HG02870 (cell line): Measurements from ENCODE around the gene STAM2.
"Not testable (repeated sequence)": the region's sequence is repeated elsewhere in the genome, so short reads cannot be mapped to it uniquely, and the experiment has no call there.

Experiments used
- ATAC-seq: cut with Tn5 transposase; IDR thresholded peaks from one replicate; pipeline ENCODE4 v1.9.1; 2021; ENCODE audit warnings: mild to moderate bottlenecking, moderate library complexity; ENCODE audit not compliant: unreplicated experiment

Gene STAM2

GRCh38 chr2:152115952-152116351 lies 59.6 kb downstream of the STAM2 start:
- no peak for ATAC-seq

DNA sequence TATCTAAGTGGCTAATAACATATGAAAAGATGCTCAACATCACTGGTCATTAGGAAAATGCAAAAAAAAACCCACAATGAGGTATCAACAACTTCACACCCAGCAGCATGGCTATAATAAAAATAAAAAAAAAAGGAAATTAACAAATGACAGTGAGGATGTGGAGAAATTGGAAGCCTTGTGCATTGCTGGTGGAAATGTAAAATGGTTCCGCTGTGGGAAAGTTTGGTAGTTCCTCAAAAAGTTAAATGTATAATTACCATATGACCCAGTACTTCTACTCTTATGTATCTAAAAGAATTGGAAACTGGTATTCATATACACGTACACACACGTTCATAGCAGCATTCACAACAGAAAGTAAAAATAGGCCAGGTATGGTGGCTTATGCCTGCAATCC lies 61.2 kb downstream of the STAM2 start:
- no peak for ATAC-seq

DNA sequence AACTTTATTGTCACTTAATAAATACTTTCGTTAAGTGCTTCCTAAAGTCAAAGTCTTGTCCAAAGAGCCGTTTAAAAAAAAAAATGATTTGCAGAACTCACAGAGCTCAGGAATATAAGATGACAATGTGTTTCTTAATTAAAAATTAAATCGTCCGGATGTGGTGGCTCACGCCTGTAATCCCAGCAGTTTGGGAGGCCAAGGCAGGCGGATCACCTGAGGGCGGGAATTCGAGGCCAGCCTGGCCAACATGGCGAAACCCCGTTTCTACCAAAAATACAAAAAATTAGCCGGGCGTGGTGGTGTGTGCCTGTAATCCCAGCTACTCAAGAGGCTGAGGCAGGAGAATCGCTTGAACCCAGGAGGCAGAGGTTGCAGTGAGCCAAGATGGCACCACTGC lies 68.4 kb downstream of the STAM2 start:
- not testable (repeated sequence) for ATAC-seq

- ATAC-seq: no peak
Measured at GRCh38 chr2:152106464-152106863, 69.1 kb downstream of the STAM2 start.

- ATAC-seq: no peak
Measured at GRCh38 chr2:152103271-152103670, 72.3 kb downstream of the STAM2 start.

- no peak for ATAC-seq
Measured at GRCh38 chr2:152100961-152101360, 74.6 kb downstream of the STAM2 start.

DNA sequence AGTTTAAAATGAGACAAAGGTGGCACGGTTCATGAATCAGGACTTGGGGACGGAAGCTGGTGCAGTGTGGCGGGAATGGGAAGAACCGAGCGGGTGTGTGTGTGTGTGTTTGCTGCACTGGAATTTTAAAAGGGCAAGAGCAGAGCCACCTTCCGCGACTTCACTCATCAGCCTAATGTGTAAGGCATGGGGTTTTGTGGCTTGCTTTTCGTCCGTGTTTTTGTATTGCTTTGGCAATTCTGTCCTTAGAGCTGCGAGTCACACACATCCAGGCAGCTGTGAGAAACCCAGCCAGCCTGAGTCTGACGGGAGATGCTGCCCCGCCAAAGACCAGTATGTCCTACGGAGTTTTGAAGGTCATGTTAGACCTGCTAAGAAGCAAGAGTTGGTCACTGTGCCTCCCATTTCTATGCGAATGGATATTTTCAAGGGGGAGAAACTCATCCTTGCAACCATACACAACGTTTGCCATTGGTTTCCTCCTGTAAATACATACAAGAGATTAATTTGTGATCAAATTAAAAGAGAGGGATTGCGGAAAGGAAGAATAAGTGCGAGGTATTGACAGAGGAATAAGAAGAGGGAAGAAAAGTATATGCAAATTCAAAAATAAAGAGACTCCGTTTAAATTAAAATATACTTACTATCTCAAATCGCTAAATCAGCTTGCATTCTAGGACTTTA lies 76.1 kb downstream of the STAM2 start:
- no peak for ATAC-seq

DNA sequence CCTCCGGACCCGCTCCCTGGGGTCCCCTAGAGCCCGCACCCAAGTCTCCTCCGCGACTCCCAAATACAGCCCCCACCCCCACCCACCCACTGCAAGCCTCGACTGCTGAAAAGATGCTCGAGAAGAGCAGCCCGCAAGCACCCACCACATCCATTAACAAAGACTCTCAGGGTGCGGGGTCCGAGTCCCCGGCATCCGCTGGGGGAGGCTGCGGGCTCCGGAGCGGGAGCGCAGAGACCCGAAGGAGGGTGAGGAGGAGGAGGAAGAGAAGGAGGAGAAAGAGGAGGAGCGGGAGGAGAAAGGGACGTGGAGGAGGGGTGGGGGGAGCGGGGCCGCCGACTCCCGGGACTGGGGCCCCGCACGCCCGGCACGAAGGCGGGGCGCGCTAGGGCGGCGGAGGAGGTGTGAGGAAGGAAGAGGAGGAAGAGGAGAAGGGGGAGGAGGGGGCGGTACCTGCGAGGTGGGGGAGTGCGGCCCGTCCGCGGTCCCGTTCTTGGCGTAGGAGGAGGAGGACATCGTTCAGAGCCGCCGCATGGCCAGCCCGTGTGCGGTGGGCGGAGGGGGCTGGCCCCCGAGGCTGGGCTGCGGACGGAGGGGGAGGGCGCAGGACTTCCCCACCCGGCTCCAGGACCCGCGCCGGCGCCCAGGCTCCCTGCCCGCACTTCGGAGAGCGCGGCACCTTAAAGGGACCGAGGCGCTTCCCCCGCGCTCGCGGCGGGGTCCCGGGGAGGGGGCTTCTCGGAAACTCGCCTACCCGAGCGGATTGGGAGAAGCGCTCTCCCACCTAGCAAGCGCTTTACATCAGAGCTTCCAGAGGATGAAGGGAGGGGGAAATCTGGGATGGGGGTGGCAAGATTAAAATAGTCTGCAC lies 76.8 kb downstream of the STAM2 start, which contains the start of gene CACNB4:
TSS of gene CACNB4 (minus strand) at position 549 of the 871 bp plus-strand sequence.
- no peak for ATAC-seq

GRCh38 chr2:152097801-152098495 lies 77.6 kb downstream of the STAM2 start:
- no peak for ATAC-seq

DNA sequence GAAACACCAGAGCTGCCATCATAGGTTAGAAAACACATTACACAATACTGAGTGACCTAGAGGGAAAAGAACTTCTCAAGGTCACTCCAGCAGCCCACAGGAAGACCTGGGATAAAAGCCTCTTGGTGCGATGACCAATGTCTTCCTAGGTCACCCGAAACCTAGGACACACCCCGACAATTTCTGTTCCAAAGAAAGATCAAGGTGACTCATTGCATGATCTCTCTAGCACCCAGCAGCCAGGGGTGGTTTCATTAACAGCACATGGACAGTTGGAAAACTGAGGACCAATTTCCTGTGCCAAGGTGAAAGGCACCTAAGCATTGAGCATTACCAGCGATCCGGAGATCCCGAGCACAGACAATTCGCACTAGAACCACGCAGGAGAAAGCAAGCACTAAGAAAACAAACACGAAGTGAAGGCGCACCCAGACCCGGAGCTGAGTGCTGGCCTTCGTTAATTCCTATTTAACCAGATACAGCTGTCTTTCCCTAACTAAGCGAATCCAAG lies 78.2 kb downstream of the STAM2 start:
- ATAC-seq: no peak

DNA sequence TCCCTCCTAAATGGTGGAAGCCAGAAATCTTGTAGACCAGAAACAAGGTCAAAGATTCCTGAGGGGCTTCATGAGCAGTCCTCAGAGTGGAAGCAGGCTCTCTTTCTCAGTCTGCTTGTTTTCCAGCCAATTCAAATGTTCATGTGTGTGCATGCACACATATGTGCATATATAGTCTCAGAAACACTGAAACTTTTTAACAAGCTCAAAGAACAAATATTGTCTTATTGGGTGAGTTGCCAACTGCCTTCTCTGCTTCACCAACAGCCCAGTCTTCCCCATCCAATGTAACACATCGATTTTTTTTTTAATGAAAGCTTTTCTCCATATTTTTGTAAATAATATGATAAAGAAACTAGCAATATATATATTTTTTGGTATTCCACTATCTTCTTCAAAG lies 80.4 kb downstream of the STAM2 start:
- ATAC-seq: no peak

- ATAC-seq: no peak
Measured at GRCh38 chr2:152094014-152094413, 81.5 kb downstream of the STAM2 start.

GRCh38 chr2:152093464-152093863 lies 82.1 kb downstream of the STAM2 start:
- no peak for ATAC-seq

GRCh38 chr2:152092095-152092494 lies 83.5 kb downstream of the STAM2 start:
- no peak for ATAC-seq

DNA sequence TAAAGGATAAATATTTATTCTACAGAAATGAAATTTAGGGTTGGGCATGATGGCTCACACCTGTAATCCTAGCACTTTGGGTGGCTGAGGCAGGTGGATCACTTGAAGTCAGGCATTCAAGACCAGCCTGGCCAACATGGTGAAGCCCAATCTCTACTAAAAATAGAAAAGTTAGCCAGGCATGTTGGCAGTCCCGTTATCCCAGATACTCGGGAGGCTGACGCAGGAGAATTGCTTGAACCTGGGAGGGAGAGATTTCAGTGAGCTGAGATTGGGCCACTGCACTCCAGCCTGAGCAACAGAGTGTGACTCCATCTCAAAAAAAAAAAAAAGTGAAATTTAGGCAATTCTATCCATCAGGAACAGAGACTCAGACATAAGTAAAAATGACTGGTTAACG lies 84.8 kb downstream of the STAM2 start:
- ATAC-seq: not testable (repeated sequence)

GRCh38 chr2:152089238-152089637 lies 86.3 kb downstream of the STAM2 start:
- ATAC-seq: no peak

DNA sequence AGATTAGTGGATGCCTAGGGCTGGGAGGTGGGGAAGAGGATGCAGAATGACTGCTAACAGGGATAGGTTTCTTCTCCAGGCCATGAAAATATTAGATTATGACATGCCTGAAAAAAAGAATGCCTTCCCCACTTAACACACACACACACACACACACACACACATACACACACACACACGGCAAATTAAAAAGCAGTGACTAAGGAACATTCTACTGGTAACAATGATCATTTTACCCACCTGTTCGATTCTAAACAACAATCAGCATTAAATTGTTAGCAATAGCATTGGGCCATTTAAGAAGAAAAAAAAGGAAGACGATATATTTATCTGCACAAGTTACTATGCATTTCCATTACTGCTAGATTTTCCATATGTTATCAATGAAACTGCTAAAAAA lies 87.6 kb downstream of the STAM2 start:
- ATAC-seq: no peak

- no peak for ATAC-seq
Measured at GRCh38 chr2:152086231-152086630, 89.3 kb downstream of the STAM2 start.

DNA sequence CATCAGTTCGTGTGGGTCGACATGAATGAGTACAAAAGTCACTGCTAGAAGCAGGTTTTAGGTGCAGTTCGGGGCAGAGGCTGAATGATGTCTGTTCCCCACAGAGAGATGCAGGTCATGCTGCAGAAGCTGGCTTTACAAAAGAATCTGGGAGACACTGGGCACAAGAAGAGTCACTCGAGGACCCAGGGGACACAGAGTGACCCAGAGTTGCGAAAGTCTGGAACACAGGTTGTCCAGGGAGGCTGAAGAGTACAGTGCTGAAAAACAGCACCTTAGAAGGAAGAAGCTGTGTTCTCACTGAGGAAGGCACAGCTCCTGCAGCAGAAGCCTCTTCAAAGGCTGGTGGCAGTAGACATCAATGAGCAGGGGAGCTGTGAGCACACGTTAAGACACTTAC lies 91.5 kb downstream of the STAM2 start:
- ATAC-seq: no peak

- no peak for ATAC-seq
Measured at GRCh38 chr2:152083202-152083875, 92.2 kb downstream of the STAM2 start.

DNA sequence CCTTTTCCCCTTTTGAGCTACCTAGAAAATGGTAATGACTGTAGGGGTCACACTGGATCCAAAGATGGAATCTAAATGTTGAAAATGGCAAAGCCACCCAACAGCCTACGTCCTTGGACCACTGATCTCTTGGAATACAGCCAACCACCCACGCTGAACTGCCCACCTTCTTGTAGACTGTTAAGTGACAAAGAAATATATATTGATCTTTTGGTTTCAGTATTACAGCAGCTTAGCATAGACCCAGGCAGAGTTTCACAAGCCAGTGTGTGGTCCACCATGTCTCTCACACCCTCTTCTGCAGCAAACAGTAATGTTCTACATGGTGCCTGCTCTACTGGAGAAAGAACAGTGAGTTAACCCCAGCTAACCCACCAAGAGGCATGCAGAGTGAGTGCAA lies 96.9 kb downstream of the STAM2 start:
- ATAC-seq: peak; percentile 64
